Endothelial cell of umbilical vein (primary cell): ENCODE measurements around the gene ZCCHC4. TPM values are rescaled to one million over a fixed set of nuclear protein-coding genes. Genes with fewer than 3 reads are reported as not detected.

ENCODE experiments used
- BruUV-seq: library from RNA; stranded (reverse); fragments of 400-500 nt; replicated peaks from 2 replicates; lab custom pipeline; 2021; lab: Mats Ljungman, UMichigan
- CTCF ChIA-PET: fragments of 300-600, 350-600 bp; sonication (Branson Sonifier 250); formaldehyde crosslinking; loops from one replicate; lab custom pipeline; 2021; ENCODE audit warnings: antibody characterized with exemption, inconsistent platforms; lab: Charles Lee
- POLR2A ChIA-PET: fragments of 300-600, 350-600 bp; sonication (Branson Sonifier 250); formaldehyde crosslinking; loops from one replicate; lab custom pipeline; 2021; ENCODE audit warnings: antibody characterized with exemption, inconsistent platforms; lab: Charles Lee
- DNase-seq: peaks from one replicate; pipeline ENCODE4 v3.0.0-alpha.2; 2011; ENCODE audit warnings: low read depth, low spot score
- FAIRE-seq: peaks from 2 replicates; lab custom pipeline; 2011; peaks lifted over from hg19 to GRCh38; lab: Jason Lieb, UNC
- H2AFZ ChIP-seq: 2 replicates; pipeline ENCODE4 v1.6.0; 2012; ENCODE audit warnings: low read depth, low read length, control low read depth, inconsistent platforms
- H3K27ac ChIP-seq: 2 replicates; pipeline ENCODE4 v1.5.1; 2011; ENCODE audit warnings: low read depth, mild to moderate bottlenecking, control low read depth, low read length, moderate library complexity; ENCODE audit not compliant: insufficient read depth
- H3K27me3 ChIP-seq, 2 experiments: 2 replicates each; pipeline versions ENCODE4 v1.6.0 to v1.6.1; 2011; ENCODE audit warnings: low read length in 2 of 2, mixed read lengths in 1 of 2; ENCODE audit not compliant: control insufficient read depth in 2 of 2, insufficient read depth in 2 of 2
- H3K36me3 ChIP-seq, 2 experiments: 2 replicates in 1 of 2; 3 replicates in 1 of 2; pipeline ENCODE4 v1.5.1; 2011; ENCODE audit warnings: low read length in 2 of 2, mild to moderate bottlenecking in 1 of 2, moderate library complexity in 1 of 2; ENCODE audit not compliant: control insufficient read depth in 2 of 2, insufficient read depth in 2 of 2; ENCODE audit errors: extremely low read depth in 1 of 2
- H3K4me1 ChIP-seq: 3 replicates; pipeline ENCODE4 v1.5.1; 2011; ENCODE audit warnings: mild to moderate bottlenecking, low read length; ENCODE audit not compliant: control insufficient read depth, insufficient read depth; ENCODE audit errors: extremely low read depth
- H3K4me2 ChIP-seq: 2 replicates; pipeline ENCODE4 v1.6.1; 2011; ENCODE audit warnings: low read length, control low read depth, mixed read lengths; ENCODE audit not compliant: insufficient read depth
- H3K4me3 ChIP-seq, 3 experiments: fragments of 200-600 bp in 1 of 3; sonication (generic), shearing (Covaris generic) in 1 of 3; replicated peaks in 1 of 3; 2 replicates each; pipeline ENCODE4 v1.5.1; 2011 to 2016; ENCODE audit warnings: control low read depth in 3 of 3, low read length in 3 of 3, mild to moderate bottlenecking in 2 of 3, inconsistent platforms in 1 of 3, low read depth in 1 of 3, moderate library complexity in 1 of 3; ENCODE audit not compliant: insufficient read depth in 1 of 3
- H3K79me2 ChIP-seq: 2 replicates; pipeline ENCODE4 v1.6.0; 2012; ENCODE audit warnings: low read length, inconsistent platforms; ENCODE audit not compliant: control insufficient read depth, insufficient read depth
- H3K9ac ChIP-seq: replicated peaks from 2 replicates; pipeline ENCODE3; 2011; ENCODE audit warnings: low read length, control low read depth; ENCODE audit not compliant: insufficient read depth; ENCODE audit errors: extremely low read depth
- H3K9me1 ChIP-seq: replicated peaks from 3 replicates; pipeline ENCODE4 v1.6.0; 2011; ENCODE audit warnings: mild to moderate bottlenecking, low read length; ENCODE audit not compliant: control insufficient read depth, insufficient read depth; ENCODE audit errors: extremely low read depth
- H3K9me3 ChIP-seq: replicated peaks from 2 replicates; pipeline ENCODE4 v1.5.1; 2012; ENCODE audit warnings: low read length, inconsistent platforms; ENCODE audit not compliant: control insufficient read depth, insufficient read depth
- H4K20me1 ChIP-seq: replicated peaks from 2 replicates; pipeline ENCODE3; 2011; ENCODE audit warnings: mild to moderate bottlenecking, low read length; ENCODE audit not compliant: control insufficient read depth, insufficient read depth; ENCODE audit errors: extremely low read depth
- CTCF ChIP-seq, 2 donors: IDR thresholded peaks; 1 replicate in 1 of 2; 2 replicates in 1 of 2; pipeline ENCODE4 v1.5.1; 2011; ENCODE audit warnings: low read length in 2 of 2, mild to moderate bottlenecking in 2 of 2, moderate library complexity in 2 of 2, control low read depth in 1 of 2, inconsistent platforms in 1 of 2, low read depth in 1 of 2; ENCODE audit not compliant: insufficient read depth in 1 of 2; ENCODE audit errors: extremely low read depth in 1 of 2
- EZH2 ChIP-seq: IDR thresholded peaks from 2 replicates; pipeline ENCODE4 v1.6.1; 2012; ENCODE audit warnings: borderline replicate concordance, low read depth, mild to moderate bottlenecking, moderate library complexity, low read length, inconsistent platforms; ENCODE audit not compliant: severe bottlenecking
- FOS ChIP-seq: IDR thresholded peaks from 2 replicates; pipeline ENCODE4 v1.6.1; 2011; ENCODE audit warnings: mild to moderate bottlenecking, low read length, moderate library complexity, borderline replicate concordance; ENCODE audit not compliant: insufficient read depth
- GATA2 ChIP-seq: IDR thresholded peaks from 2 replicates; pipeline ENCODE4 v1.7.0; 2011; ENCODE audit warnings: low read depth, mild to moderate bottlenecking, moderate library complexity, mixed read lengths, low read length; ENCODE audit not compliant: insufficient read length, insufficient read depth
- JUN ChIP-seq: IDR thresholded peaks from 2 replicates; pipeline ENCODE4 v1.6.1; 2011; ENCODE audit warnings: borderline replicate concordance, low read depth; ENCODE audit not compliant: insufficient read length, insufficient read depth
- MAX ChIP-seq: IDR thresholded peaks from 2 replicates; pipeline ENCODE4 v1.6.1; 2011; ENCODE audit not compliant: insufficient read depth, insufficient read length
- MYC ChIP-seq: IDR thresholded peaks from one replicate; pipeline ENCODE4 v1.6.1; 2011; ENCODE audit warnings: mild to moderate bottlenecking, low read depth, low read length
- POLR2A ChIP-seq: IDR thresholded peaks from 2 replicates; pipeline ENCODE4 v1.6.1; 2012; ENCODE audit warnings: low read depth, mild to moderate bottlenecking, control low read depth, low read length
- POLR2AphosphoS5 ChIP-seq: IDR thresholded peaks from 2 replicates; pipeline ENCODE4 v1.6.1; 2012; ENCODE audit warnings: low read depth, mild to moderate bottlenecking, control low read depth, low read length, moderate library complexity; ENCODE audit not compliant: insufficient read depth
- dilution Hi-C: fragments of 300-500 bp; cut with MboI; formaldehyde crosslinking; loops from one replicate; pipeline ENCODE4 v1.15.0; 2019; ENCODE audit warnings: low sequenced_read_pairs; ENCODE audit not compliant: extremely low pct_ligation_motif_present
- intact Hi-C: fragments of 100-400 bp; cut with micrococcal nuclease; formaldehyde crosslinking; loops from one replicate; pipeline ENCODE4 v1.10.0; 2022
- polyA plus RNA-seq, 4 experiments: library from polyadenylated mRNA; depleted of rRNA in 3 of 4; stranded (reverse) in 3 of 4; unstranded in 1 of 4; fragments of >200 nt; gene quantifications; 2 replicates each; pipeline versions ENCODE4 v1.2.1 to v1.2.3, GENCODE V29; 2011 to 2012; ENCODE audit warnings: missing spikeins in 1 of 4
- total RNA-seq: library from RNA; stranded (reverse); gene quantifications from 2 replicates; pipeline ENCODE4 v1.2.3, GENCODE V29; 2021

ZCCHC4 gene
- total and polyA plus RNA-seq, 2 donors (not counting 3 experiments of a cell fraction or from before 2014, with no cell fraction given): 6.6 to 10.9 TPM

- no TSS peak for BruUV-seq
- DNase-seq: peak; percentile 82
- no peaks in the 10 kb centered on the region for H3K27me3 ChIP-seq
- H3K27ac ChIP-seq: peak within 1 kb of the TSS; percentile 40
- no peaks in the 10 kb centered on the region for H4K20me1 ChIP-seq
- H3K4me2 ChIP-seq: peak within 1 kb of the TSS; percentile 86
- peak within 1 kb of the TSS; percentile 98 for H2AFZ ChIP-seq
- H3K4me3 ChIP-seq: peak within 1 kb of the TSS; percentile 71 to 96 (median 87)
- TF ChIP-seq CTCF (IDR thresholded peaks at IDR 0.05; ENCODE audit: extremely low read depth in 1 of 2, insufficient read depth in 1 of 2, low read depth in 1 of 2, low read length in 2 of 2) (no peak), POLR2A (peak; percentile 75), EZH2 (no peak), GATA2 (no peak), FOS (no peak), POLR2AphosphoS5 (peak; percentile 78), JUN (no peak), MYC (no peak), MAX (no peak)
- ChIA-PET POLR2A (interaction anchor here (0.9 kb wide), 1 partner anchor 792 kb away, joined by 3 read pairs; the partner anchor contains the start of gene DHX15), CTCF (interaction anchor here (0.5 to 2.5 kb wide), 9 partner anchors 8 to 792 kb away, joined by 3 to 12 read pairs (median 3); partner anchors contain the start of genes DHX15, PI4K2B and ZCCHC4)
- intact Hi-C loops (loop anchor here (1.0 kb wide), 2 partner anchors 65 to 143 kb away; partner anchors contain the start of genes PI4K2B and ZCCHC4), dilution Hi-C loops (no loop called here)
- peak; percentile 59 for FAIRE-seq
- H3K4me1 ChIP-seq: peaks cover 11% of the 10 kb centered on the region
- H3K36me3 ChIP-seq: peaks cover 0 to 3% of the 10 kb centered on the region in 2 experiments
- no peaks in the 10 kb centered on the region for H3K9me1 ChIP-seq
- peaks cover 21% of the 10 kb centered on the region for H3K79me2 ChIP-seq
- peak within 1 kb of the TSS; percentile 76 for H3K9ac ChIP-seq
- no peaks in the 10 kb centered on the region for H3K9me3 ChIP-seq
Observed at GRCh38 chr4:25376754-25377571, 64.4 kb downstream of the ZCCHC4 start, which contains the start of gene ANAPC4. Gene ANAPC4 (plus strand): TSS chr4:25377263. CDS start chr4:25377428, 165 bp downstream.
